Breast epithelium (tissue), 4 donors: ENCODE results near the gene URI1. TPM values are rescaled to one million over a fixed set of nuclear protein-coding genes. Genes with fewer than 3 reads are reported as not detected.

Experiments used
- DNase-seq, 2 donors: peaks; one replicate each; pipeline ENCODE4 v3.0.0-alpha.2; 2019; ENCODE audit warnings: low spot score in 2 of 2
- H3K27ac ChIP-seq, 2 donors: fragments of 200-600 bp; sonication (generic) in 1 of 2; one replicate each; pipeline ENCODE4 v1.5.1; 2016 to 2019; ENCODE audit warnings: mild to moderate bottlenecking in 1 of 2
- H3K27me3 ChIP-seq, 2 donors: fragments of 200-600 bp; sonication (generic) in 1 of 2; one replicate each; pipeline versions ENCODE4 v1.5.1 to v1.6.0; 2017 to 2019; ENCODE audit warnings: control low read depth in 1 of 2, mild to moderate bottlenecking in 1 of 2
- H3K36me3 ChIP-seq: fragments of 200-600 bp; one replicate; pipeline ENCODE4 v1.5.1; 2019
- H3K4me1 ChIP-seq, 2 donors: fragments of 200-600 bp; sonication (generic); one replicate each; pipeline ENCODE4 v1.5.1; 2016 to 2019; ENCODE audit warnings: control low read depth in 1 of 2
- H3K4me3 ChIP-seq, 3 donors: fragments of 200-600 bp; sonication (generic); 1 replicate in 2 of 3; 2 replicates in 1 of 3; pipeline ENCODE4 v1.5.1; 2016 to 2019; ENCODE audit warnings: mild to moderate bottlenecking in 3 of 3, moderate library complexity in 2 of 3
- H3K9me3 ChIP-seq, 2 donors: fragments of 200-600 bp; sonication (generic) in 1 of 2; one replicate each; pipeline ENCODE4 v1.5.1; 2016 to 2019; ENCODE audit warnings: control low read depth in 1 of 2
- CTCF ChIP-seq, 3 donors: fragments of 450-650 bp; IDR thresholded peaks; one replicate each; pipeline ENCODE4 v1.5.1; 2016 to 2017; ENCODE audit warnings: antibody characterized with exemption in 3 of 3, mild to moderate bottlenecking in 3 of 3, moderate library complexity in 3 of 3
- POLR2A ChIP-seq: fragments of 450-650 bp; IDR thresholded peaks from one replicate; pipeline ENCODE4 v1.6.1; 2016; ENCODE audit warnings: antibody characterized with exemption, mild to moderate bottlenecking, moderate library complexity
- POLR2AphosphoS5 ChIP-seq, 3 donors: sonication (generic); formaldehyde crosslinking; IDR thresholded peaks; one replicate each; pipeline ENCODE4 v1.6.1; 2017; ENCODE audit warnings: antibody characterized with exemption in 3 of 3
- intact Hi-C: fragments of 100-400 bp; cut with DNase I; formaldehyde crosslinking; loops from one replicate; pipeline ENCODE4 v1.15.1; 2023; ENCODE audit warnings: low total_unique reads
- total RNA-seq, 3 donors: library from RNA; depleted of rRNA; stranded (reverse); fragments of >200 nt; gene quantifications; one replicate each; pipeline ENCODE4 v1.1.0, GENCODE V29; 2016

The URI1 gene
- total RNA-seq, 3 donors from 2014 or later: 61.0 to 78.2 (median 61.6) TPM

- peaks cover 6 to 13% of the 10 kb centered on the region in 2 donors for H3K9me3 ChIP-seq
- H3K27ac ChIP-seq: no peak overlapping the region
- TF ChIP-seq POLR2AphosphoS5 (IDR thresholded peaks at IDR 0.05) (no peak), CTCF (IDR thresholded peaks at IDR 0.05) (no peak), POLR2A (no peak)
- H3K27me3 ChIP-seq: no peaks in the 10 kb centered on the region
- H3K4me3 ChIP-seq: no peak overlapping the region
- no peaks in the 10 kb centered on the region for H3K4me1 ChIP-seq
- DNase-seq: no peak
- H3K36me3 ChIP-seq: no peaks in the 10 kb centered on the region
- intact Hi-C loops: no loop called here
Observed at GRCh38 chr19:29999490-29999889, 57.5 kb downstream of the URI1 start.

- H3K9me3 ChIP-seq: peaks cover 6 to 13% of the 10 kb centered on the region in 2 donors
- no peak overlapping the region for H3K4me3 ChIP-seq
- H3K27me3 ChIP-seq: no peaks in the 10 kb centered on the region
- no peaks in the 10 kb centered on the region for H3K4me1 ChIP-seq
- DNase-seq: no peak
- intact Hi-C loops: no loop called here
- H3K36me3 ChIP-seq: no peaks in the 10 kb centered on the region
- no peak for TF ChIP-seq CTCF (IDR thresholded peaks at IDR 0.05)
- TF ChIP-seq POLR2A: no peak
- no peak for TF ChIP-seq POLR2AphosphoS5 (IDR thresholded peaks at IDR 0.05)
- no peak overlapping the region for H3K27ac ChIP-seq
Observed at GRCh38 chr19:30000862-30001261, 58.8 kb downstream of the URI1 start.

- H3K36me3 ChIP-seq: no peaks in the 10 kb centered on the region
- no peaks in the 10 kb centered on the region for H3K27me3 ChIP-seq
- no peak for TF ChIP-seq POLR2AphosphoS5 (IDR thresholded peaks at IDR 0.05)
- TF ChIP-seq POLR2A: no peak
- no peak for TF ChIP-seq CTCF (IDR thresholded peaks at IDR 0.05)
- no peak for DNase-seq
- H3K27ac ChIP-seq: no peak overlapping the region
- intact Hi-C loops: no loop called here
- no peak overlapping the region for H3K4me3 ChIP-seq
- H3K9me3 ChIP-seq: peaks cover 6 to 13% of the 10 kb centered on the region in 2 donors
- no peaks in the 10 kb centered on the region for H3K4me1 ChIP-seq
Observed at GRCh38 chr19:30001301-30001700, 59.3 kb downstream of the URI1 start.

GRCh38 chr19:30001791-30002190 is 59.8 kb downstream of the URI1 start:
- TF ChIP-seq POLR2AphosphoS5 (IDR thresholded peaks at IDR 0.05): no peak
- TF ChIP-seq CTCF (IDR thresholded peaks at IDR 0.05): no peak
- TF ChIP-seq POLR2A: no peak

GRCh38 chr19:30003866-30004265 is 61.8 kb downstream of the URI1 start:
- no peak for DNase-seq
- no peaks in the 10 kb centered on the region for H3K36me3 ChIP-seq
- H3K27me3 ChIP-seq: no peaks in the 10 kb centered on the region
- TF ChIP-seq POLR2AphosphoS5 (IDR thresholded peaks at IDR 0.05): no peak
- no peak for TF ChIP-seq CTCF (IDR thresholded peaks at IDR 0.05)
- TF ChIP-seq POLR2A: no peak
- intact Hi-C loops: no loop called here
- peaks cover 6 to 13% of the 10 kb centered on the region in 2 donors for H3K9me3 ChIP-seq
- no peaks in the 10 kb centered on the region for H3K4me1 ChIP-seq
- no peak overlapping the region for H3K27ac ChIP-seq
- H3K4me3 ChIP-seq: no peak overlapping the region

More at GRCh38 chr19:30001791-30002190, 59.8 kb downstream of the URI1 start:
- no peak overlapping the region for H3K4me3 ChIP-seq
- no peaks in the 10 kb centered on the region for H3K36me3 ChIP-seq
- intact Hi-C loops: no loop called here
- H3K9me3 ChIP-seq: peaks cover 6 to 13% of the 10 kb centered on the region in 2 donors
- H3K27me3 ChIP-seq: no peaks in the 10 kb centered on the region
- no peak overlapping the region for H3K27ac ChIP-seq
- H3K4me1 ChIP-seq: no peaks in the 10 kb centered on the region
- no peak for DNase-seq
